GM21390 (cell line): Measurements from ENCODE around the gene SYT2.
"Not testable (repeated sequence)": the region's sequence is repeated elsewhere in the genome, so short reads cannot be mapped to it uniquely, and the experiment has no call there.

Source experiments
- ATAC-seq: cut with Tn5 transposase; IDR thresholded peaks from one replicate; pipeline ENCODE4 v1.9.1; 2021; ENCODE audit not compliant: unreplicated experiment

SYT2 gene

DNA sequence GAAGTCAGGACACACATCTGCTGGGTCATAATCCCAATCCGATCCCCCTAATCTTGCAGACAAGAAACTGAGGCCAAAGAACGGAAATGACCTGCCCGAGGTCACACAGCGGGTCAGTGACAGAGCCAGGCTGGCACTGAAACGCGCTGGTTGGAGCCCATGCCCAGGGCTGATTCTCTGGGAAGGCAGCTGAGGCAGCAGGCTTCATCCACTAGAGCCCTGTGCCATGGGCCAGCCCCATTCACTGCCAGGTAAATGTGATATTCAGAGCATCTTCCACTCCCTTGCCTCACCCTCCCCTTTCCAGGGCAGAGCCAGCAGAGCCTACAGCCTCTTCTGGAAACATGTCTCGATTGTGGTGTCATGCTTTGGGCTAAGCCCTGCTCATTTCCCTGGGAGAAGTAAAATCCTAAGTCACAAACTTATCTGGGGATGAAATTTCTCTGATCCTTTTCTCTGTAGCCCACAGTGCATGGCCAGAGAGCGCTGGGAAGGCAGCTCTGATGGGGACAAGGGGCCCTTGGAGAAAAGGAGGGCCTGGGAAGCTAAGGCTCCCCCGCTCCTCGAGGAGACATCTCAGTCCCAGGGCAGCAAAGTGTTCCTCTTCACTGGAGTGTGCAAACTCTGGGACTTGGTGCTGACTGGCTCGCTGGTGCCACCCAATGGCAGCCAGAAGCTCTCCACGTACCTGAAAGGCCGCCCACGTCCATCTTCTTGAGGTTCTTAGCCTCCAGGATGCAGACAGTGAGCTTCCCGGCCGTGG is 110.4 kb downstream of the SYT2 start:
- ATAC-seq = no peak

DNA sequence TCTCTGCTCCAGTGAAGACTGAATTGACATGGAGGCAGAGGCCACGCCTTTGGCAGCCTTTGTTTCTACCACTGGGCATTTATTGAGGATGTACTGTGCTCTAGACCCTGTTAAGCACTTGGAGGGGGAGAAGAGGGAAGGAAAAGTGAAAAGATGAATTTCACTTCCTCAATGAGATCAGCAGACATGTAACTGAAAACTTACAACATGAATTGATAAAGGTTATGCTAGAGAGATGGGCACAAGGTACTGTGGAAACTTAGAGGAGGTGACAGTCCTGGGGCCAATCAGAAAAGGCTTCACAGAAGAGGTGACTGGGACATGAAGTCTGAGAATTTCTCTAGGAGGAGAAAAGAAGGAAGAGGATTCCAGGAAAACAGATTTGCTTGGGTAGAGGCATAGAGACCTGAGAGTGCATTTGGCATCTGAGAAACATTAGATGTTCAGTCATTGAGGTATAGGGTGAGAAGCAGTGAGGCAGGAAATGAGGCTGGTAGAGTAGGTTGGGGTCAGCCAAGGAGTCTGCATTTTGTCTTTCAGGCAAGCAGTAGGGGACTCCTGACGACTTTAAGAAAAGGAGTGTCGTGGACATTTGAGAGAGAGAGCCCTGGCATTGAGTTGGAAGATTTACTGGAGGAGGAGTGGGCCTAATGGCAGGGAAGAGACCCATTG is 113.0 kb downstream of the SYT2 start:
- no peak for ATAC-seq

DNA sequence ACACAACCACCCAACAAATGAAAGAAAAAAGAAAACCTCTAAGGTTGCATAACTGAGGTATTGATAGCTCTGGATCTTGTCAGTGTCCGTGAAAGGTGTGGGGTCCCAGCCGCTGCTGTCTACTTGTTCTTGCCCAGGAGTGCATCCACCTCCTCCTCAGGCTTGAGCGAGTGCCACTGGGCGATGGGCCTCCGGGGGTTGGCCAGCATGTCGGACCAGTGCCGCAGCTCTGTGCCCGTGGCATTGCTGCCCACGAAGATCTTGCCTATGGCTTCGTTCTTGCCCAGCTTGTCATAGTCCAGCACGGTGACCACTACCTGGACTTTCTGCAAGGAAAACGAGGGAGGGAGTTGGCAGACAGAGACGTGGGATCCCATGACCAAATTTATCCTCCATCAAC is 113.6 kb downstream of the SYT2 start:
- no peak for ATAC-seq

DNA sequence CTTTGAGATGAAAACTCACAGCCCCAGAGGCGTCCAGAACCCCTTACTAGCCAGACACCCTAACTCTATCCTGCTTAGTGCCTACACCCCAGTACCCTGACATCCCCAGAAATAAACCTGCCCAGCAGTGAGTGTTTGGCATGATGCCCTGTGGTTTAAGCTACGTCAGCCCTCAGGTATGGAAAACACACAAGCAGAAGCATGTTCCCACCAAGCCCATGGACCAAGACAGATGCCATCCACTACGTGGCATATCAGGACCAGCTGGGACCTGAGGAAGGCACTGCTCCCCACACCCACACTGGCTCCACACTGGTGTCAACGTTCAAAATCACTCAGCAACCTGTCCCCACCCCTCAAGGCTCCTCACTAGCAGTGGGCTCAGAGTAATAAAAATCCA is 116.4 kb downstream of the SYT2 start:
- ATAC-seq = no peak

DNA sequence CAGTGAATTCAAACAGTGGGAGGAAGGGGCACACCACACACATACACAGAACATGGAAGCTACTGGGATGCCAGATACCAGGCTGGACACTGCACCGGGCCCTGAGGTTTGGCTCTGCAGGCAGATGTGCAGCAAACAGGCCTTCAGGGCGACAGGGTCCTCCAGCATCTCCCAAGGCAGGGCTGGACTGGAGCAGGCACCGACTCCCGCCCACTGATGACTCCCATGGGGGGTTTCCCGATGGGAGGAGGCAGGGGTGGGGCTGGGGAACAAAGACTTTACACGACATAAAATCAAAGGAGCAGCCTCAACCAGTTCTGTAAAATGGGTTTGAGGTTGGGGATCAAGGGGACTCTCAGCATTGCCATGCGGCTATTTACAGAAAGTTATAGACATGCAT is 118.1 kb downstream of the SYT2 start:
- no peak for ATAC-seq

DNA sequence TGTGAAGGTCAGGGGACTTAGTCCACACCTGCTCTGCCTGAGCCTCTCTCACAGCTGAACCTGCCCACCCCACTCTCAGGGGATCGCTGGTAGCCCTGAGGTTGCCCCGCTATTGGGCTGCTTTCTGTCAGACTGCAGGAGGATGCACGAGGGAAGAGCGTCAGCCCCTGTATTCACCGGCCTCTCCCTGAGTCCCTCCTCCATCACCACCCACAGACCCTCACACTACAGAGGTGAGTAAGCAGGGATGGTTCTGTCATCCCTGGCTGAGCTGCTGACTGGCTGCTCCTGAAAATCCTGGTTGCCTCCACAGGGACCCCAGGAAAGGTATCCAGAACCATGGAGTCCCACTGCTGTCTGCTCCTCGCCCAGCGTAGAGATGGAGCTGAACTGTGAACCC is 118.7 kb downstream of the SYT2 start:
- ATAC-seq = no peak

DNA sequence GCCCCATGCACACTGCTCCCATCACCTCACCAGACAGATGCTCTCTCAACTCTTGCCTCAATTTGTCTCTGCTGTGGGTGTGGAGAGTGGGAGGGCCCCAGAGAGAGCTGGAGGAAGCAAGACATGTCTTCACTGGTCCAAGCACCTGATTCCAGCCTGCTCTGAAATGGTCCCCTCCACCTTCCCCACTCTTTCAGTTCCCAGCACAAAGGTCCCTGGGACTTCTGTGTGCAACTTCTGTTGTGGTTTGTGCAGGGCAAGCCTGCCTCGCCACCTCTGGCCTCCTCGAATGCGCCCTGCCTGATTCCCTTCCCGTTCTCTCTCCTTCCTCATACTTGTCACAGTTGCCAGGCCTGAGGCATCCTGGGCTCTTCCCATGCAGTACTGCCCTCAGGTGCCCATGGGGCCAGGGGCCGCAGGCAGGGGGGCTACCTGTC is 119.3 kb downstream of the SYT2 start:
- ATAC-seq = no peak

DNA sequence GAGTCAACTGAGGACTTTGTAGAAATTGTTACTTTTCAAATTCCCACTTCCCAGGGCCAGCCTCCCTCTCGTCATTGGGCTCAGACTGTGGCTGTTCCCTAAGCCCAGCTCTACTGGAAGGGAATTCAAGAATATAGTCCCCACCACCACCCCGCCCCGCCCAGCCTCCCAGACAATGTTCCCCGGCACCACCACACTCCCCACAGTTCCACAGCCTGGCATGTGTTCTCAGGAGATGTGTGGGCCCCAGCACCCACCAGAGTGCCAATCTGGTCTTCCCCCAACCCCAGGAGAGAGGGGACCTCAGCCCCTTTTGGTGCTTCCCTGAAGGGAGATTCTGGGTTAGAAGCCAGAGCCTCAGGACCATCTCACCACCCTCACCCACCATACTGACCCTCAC is 120.1 kb downstream of the SYT2 start:
- ATAC-seq = no peak

DNA sequence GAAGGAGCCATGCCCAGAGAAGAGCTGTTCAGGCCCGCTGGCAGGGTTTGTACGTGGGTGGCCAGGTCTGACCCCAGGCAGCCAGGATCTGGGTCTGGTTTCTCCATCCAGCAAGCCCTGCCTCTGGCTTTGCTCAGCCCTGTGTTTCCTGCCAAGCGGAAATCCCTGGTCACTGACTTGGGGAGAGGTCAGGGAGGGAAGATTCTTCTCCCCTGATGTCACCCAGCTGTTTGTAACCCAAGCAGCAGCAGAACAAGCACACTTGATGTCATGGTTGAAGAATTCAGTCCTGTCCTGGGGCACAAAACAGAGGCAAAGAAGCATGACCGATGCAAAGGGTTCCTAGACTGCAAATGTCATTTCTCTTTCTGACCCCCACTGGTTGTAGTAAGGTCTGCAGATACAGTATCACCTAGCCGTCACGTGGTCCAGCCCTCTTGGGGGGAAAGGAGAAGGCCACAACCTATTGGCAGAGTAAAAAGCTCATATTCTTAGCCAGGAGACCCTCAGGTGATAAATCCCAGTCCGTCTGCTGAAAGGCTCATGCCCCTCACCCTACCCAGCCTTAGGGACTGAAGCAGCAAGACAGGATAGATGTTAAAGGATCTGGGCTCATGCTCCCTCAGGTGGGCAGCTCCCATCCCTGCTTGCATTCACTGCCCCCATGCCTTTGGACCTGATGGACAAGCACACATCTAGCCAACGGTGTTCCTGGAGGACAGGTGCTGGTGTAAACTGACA is 120.9 kb downstream of the SYT2 start:
- no peak for ATAC-seq

DNA sequence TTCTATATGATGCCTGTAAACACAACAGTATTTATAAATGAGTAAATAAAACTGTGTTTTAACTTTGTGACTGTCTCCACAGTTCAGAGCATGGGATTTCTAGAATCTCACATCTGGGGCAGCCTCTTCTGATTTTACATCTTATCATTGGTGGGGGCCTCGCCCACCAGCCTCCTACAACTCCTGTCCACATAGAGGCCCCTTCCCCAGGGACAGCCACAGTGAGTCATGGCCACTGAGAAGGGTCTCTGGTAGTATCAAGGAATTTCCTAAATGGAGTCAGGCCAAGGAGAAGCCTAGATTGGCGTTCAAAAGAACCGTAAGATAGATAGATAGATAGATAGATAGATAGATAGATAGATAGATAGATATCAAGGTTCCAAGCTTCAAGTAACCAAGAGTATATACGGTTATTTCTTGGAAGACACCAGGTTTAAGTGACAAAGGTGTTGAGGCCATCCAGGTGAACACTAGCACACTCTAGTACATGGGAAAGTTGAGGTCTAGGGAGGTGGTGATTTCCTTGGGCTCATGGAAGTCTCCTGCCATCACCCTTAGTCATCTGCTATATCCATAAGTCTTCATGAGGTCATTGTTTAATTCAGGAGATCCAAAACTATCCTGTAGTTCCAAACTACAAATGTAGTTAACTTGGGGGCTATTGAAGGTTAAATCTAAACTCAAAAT is 121.6 kb downstream of the SYT2 start:
- no peak for ATAC-seq

DNA sequence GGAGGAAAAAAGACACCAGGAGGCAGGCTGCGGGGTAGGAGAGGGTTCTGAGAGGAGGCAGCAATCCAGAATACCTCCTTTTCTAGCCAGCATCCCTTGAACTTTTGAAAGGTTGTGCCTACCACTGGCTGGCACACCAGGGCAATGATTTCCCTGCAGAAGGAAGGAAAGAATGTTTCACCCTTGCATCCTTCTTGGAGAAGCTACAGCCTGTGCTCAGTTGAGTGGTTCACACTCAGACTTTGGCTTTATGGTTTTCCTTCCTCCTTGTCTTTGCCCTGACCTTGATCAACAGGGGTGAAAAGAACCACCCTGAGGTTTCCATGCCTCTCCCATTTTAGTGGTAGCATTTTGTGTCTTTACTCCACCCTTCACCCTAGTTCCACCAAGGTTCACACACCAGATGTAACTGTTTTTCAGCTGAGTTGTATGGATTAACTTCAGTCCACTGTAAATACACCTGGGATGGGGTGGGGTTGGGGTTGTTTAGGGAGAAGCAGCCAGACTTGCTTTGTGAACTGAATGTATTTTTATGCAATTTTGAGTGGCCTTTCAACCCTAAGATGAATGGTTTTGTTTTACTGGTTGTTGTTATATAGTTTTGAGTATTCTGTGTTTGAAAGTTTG is 122.3 kb downstream of the SYT2 start:
- no peak for ATAC-seq

DNA sequence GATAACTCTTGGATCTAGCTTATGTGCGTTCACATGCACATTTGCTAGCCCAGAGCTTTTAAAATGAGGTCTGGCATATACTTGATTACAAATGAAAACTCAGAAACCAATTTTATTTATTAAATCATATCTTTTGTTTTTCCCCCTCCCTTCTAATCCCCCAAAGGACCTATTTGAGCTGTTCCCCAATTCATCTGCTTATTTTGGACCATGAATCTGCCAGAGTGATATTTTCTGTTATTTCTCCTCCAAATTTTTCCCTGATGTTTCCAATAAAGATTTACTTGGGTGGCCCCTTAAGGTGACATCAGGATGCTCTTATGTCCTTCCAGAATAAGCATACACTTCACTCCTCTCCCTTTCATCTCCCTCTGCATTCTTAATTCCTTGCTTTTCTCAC is 123.4 kb downstream of the SYT2 start:
- ATAC-seq = no peak

DNA sequence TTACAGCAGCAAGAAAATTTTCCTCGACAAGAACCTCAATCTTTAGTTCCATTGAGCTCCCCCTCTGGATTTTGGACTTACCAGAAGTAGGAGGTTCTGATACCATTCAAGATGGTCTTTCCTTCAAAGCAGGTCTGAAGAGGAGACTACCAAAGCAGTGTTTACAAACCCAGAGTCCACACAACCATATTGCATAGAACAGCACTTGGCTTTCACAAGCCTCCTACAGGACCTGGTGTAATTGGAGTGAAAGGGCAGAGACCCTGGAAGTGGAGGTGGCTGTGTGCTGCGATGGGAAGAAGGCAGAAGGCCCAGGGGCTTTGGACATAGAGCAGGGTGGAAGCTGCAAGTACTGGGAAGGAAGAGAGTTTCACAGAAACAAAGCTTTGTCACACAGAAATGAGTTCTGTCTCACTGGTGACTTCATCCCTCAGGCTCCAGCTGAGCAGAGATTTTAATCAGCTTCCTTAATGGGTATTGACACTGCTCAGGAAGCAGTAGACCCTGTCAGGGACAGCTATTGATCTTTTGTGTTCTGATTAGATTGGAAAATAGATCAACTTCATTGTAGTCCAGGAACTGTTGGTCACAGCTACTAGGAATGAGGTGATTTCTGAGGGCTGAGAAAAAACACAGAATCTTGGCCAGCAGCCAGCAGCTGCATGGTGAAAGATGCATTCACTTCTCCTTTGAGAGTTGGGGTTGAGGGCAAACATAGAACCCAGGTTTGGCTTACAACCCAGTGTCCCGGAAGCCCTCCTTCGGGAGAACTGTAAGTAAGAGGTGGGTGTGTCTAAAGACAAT is 124.0 kb downstream of the SYT2 start:
- ATAC-seq = no peak

DNA sequence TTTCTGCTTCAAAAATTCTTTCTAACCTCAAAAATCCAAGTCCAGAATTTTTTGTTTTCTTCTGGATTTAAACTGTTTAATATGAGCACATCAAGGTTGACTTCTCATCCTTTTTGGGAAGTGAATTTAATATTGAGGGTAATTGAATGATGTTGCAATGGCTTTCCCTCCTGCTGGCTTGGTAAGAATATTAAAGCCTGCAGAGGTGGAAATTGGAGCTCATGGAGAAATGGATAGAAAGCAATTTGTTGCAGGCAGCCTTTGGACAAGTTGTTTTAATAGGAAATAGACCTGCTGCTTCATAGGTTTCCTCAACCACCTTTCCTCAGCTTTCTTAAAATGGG is 124.7 kb downstream of the SYT2 start:
- ATAC-seq = no peak

DNA sequence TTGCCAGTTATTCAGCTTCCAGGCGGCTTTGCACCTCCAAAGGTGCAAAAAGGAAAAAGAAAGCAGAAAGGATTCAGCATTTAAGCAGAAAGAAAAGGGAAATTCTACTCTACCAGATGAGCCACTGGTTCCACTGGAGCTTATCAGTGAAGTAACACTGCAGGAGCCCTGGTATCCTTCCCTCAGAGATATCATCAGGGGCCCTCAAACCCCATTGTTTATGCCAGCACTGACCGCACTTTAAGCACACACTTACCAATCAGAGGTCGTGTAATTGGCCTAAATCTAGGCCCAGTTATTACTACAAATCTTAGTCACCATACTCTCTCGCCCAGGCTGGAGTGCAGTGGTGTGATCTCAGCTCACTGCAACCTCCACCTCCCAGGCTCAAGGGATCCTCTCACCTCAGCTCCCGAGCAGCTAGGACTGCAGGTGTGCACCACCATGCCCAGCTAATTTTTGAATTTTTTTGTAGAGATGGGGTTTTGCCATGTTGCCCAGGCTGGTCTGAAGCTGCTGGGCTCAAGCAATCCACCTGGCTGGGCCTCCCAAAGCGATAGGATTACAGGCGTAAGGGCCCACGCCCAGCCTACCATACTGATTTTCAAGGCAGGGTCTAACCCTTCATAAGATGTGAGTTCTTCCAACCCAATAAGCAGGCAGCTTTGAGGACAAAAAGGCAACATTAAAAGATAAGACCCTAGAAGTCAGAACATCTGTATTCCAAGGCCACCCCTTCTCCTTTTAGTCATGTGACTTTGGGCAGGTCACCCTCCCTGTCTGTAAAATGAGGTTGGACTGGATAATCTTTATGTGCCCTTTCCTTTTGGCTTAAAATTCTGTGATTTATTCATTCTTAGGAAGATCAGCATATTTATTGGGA is 125.3 kb downstream of the SYT2 start:
- no peak for ATAC-seq

DNA sequence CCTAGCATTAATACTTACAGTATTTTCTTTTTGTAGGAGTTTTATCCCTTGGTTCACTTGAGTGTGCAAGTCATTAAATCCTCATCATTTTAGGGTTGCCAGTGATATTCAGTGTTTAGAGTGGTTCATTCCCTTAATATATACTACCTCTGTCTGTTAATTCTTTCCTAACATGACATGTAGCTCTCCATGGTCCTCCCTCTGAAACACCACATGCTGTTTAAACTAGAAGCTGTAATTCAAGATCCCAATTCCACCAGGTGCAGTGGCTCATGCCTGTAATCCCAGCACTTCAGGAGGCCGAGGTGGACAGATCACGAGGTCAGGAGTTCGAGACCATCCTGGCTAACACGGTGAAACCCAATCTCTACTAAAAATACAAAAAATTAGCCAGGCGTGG is 127.9 kb downstream of the SYT2 start:
- ATAC-seq = not testable (repeated sequence)

DNA sequence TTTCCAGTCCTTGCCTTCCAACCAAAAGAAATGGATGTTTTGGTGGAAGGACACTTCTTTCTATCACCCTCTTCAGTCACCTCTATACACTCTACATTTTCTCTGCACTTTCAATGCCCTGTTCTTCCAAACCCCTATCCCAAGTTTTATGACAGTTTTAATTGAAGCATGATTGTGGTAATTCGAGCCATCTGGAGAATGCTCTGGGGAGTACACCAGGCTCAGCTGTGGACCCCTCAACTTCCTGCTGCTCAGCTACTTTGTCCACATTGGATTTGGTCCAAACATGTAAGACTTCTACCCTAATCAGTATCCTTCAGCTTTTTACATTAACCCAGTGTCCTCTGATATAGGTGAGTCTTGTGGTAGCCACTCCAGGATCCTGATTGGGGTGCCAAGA is 129.6 kb downstream of the SYT2 start:
- ATAC-seq = no peak

DNA sequence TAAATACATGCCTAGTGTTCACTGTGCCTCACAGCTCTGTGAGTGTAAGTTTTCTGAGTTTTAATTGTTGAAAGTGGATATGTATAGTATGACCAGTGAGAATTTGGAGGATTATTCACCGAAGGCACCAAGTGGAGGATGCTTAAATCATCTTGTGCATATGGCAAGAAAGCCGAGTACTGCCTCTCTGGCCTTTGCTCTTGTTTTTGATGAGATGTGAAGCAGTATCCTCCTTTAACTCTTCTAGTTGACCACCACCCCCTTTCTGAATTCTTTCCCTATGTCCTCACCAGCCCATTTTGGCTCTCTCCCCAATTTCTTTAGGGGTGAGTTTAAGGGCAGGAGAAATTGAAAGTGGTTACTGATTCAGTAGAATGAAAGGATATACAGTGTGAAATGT is 130.4 kb downstream of the SYT2 start:
- no peak for ATAC-seq

DNA sequence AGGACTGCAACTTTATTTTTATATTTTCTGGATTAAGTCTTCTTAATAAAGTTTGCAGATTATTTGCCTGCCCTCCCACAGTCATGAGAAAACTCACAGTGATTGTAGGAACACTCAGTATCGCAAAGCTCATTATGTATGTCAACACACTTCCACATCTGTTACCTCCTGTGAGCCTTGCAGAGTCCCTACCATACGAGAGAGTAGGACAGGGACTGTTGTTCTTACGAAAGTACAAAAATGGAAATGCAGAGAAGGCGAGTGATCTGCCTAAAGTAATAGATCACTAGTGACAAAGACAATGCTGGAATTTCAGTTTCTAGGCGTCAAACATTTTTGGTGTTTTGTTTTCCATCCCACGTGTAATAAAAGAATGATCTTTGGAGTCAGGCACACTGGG is 131.7 kb downstream of the SYT2 start:
- ATAC-seq = no peak
